Activated CD8-positive, alpha-beta memory T cell treated with anti-CD3 and anti-CD28 coated beads for 4 hours (primary cell): ENCODE measurements around the gene PTH.

Experiments used
- DNase-seq, 2 donors: peaks; one replicate each; pipeline ENCODE4 v3.0.0-alpha.2; 2020; ENCODE audit warnings: low read depth in 2 of 2

Gene PTH

DNA sequence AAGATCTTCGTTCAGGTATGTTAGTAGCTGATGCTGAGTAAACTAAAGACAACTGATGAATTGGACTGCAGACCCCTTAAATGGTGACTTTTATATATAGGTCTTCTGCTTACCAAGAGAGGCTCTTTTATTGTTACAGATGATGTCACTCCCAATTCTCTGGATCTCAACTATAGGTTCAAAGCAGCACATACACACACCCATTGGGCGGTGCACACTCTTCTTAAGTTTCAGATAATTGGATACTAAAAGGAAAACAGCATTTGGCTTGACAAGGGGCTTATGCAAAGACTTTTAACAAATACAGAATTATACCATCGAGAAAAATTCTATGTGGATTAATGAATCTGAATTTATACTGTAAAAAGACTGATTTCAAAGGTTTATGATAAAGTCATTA lies at the start of gene PTH:
Gene PTH (minus strand): TSS at position 69 of the 400 bp plus-strand sequence. CDS start 3,142 bp downstream, outside the sequence.
- no peak for DNase-seq

DNA sequence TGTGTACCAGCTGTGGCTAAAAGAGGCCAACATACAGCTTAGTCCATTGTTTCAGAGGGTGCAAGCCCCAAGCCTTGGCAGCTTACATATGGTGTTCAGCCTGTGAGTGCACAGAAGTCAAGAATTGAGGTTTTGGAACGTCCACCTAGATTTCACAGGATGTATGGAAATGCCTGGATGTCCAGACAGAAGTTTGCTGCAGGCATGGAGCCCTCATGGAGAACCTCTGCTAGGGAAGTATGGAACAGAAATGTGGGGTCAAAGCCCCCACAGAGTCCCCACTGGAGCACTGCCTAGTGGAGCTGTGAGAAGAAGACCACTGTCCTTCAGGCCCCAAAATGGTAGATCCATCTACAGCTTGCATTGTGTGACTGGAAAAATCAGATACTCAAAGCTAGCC lies 42.2 kb upstream of the PTH start:
- DNase-seq: no peak

- no peak for DNase-seq
Observed at GRCh38 chr11:13535819-13536218, 40.0 kb upstream of the PTH start.

- DNase-seq: no peak
Observed at GRCh38 chr11:13534358-13534757, 38.6 kb upstream of the PTH start.

- DNase-seq: no peak
Observed at GRCh38 chr11:13525257-13525656, 29.5 kb upstream of the PTH start.

DNA sequence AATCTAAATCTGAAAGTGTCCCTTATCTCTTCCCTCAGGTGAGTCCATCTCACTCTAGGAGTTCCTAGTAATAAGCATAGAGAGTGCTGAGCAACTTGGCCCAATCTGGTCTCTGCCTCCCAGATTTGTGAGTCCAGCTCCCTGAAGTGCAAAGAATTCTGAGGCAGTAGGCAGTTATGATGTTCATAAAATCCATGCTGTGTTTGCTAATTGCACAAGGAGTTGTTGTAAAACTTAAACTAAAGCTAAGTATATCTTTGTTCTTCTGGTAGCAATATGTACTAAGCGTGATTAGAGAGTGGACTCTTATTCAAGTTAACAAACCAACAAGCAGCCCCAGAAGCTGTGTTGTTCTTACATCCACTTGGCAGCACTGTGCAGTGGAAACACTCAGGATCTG lies 7.6 kb upstream of the PTH start:
- no peak for DNase-seq

DNA sequence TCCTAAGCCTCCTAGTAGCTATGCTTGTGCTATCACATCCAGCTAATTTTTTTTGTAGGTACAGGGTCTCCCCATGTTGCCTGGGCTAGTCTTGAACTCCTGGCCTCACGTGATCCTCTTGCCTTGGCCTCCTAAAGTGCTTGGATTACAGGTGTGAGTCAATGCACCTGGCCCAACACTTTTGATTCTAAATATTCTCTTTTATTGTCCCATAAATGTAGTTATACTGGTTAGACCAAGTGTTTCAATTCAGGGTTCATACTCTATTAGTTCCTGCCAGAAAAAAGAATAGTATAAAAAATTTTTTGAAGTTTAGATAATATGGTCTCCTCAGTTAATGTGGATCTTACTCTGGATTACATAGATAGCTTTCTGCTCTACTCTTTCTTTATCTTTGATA lies 6.7 kb upstream of the PTH start:
- DNase-seq: no peak

GRCh38 chr11:13494051-13494450 lies 1.7 kb downstream of the PTH start:
- DNase-seq: no peak

DNA sequence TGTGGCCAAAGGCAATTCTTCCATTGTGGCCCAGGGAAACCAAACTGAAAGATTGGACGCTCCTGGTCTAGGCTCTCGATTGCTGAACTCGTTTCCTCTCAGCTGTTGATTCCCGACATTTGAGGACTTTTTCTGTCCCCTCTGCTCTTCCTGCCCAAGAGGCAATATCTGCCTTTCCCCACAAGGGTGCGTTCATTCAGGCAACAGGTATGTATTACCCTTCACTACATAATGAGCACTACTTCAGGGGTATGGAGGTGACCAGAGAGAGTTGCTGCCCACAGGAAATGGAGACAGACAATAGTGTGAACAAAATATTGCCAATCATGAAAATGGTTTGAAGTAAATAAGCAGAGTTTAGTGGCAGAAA lies 8.2 kb downstream of the PTH start:
- no peak for DNase-seq

GRCh38 chr11:13486926-13487660 lies 8.7 kb downstream of the PTH start:
- peak; percentile 37 to 42 for DNase-seq

DNA sequence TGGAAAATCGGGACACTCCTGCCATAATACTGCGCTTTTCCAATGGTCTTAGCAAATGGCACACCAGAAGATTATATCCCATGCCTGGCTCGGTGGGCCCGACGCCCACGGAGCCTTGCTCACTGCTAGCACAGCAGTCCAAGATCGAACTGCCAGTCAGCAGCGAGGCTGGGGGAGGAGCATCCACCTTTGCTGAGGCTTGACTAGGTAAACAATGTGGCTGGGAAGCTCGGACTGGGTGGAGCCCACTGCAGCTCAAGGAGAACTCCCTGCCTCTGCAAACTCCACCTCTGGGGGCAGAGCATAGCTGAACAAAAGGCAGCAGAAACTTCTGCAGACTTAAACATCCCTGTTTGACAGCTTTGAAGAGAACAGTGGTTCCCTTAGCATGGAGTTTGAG lies 15.6 kb downstream of the PTH start:
- no peak for DNase-seq

DNA sequence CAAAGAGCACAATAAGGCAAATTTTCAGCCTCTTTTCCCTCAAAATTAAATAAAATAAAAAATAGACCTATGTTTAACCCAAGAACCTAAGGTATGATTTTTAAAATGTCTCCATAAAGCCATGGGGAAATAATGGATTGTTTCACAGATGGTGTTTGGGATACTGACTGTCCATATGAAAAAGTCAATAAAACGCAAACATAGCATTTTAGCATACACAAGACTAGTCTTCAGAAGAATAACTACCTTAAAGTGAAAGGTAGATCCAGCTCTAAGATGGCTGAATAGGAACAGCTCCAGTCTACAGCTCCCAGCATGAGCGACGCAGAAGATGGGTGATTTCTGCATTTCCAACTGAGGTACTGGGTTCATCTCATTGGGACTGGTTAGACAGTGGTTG lies 16.1 kb downstream of the PTH start:
- no peak for DNase-seq

DNA sequence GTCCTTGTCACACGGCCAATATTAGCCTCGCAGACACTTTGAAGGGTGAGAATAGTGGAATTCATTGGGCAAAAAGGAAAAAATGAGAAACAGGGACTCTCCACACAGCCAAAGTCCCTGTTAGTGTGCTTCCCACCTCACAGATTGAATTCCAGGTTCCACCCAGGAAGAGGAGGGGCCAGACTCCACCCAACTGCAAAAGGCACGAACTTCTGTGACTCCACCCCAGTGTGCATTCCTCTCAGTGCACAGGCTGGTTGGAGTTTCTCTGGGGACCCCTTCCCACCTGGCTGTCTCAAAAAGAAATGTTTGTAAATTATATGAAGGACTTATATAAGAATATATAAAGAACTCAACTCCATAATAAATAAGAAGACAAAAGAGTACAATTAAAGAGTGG lies 20.7 kb downstream of the PTH start:
- no peak for DNase-seq

GRCh38 chr11:13473013-13473722 lies 22.6 kb downstream of the PTH start:
- DNase-seq: no peak

DNA sequence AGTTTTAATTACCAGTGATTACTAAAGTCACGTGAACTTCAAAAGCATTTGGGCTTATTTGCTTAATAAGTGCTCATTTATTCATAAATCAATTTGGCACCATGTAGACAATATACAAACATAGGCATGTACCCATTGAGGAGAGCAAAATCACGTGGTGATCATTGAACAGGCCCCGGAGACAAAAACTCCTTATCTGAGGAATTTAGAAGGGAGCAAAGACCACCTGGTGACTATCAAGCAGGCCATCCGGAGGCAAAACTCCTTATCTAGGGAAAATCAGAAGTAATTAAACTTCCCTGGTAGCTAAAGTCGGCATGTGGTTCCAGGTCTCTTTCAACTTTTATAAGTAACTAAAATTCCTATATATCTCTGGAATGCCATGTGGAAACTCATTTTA lies 27.0 kb downstream of the PTH start:
- no peak for DNase-seq

- no peak for DNase-seq
Observed at GRCh38 chr11:13465909-13466371, 29.9 kb downstream of the PTH start.

- no peak for DNase-seq
Observed at GRCh38 chr11:13463779-13464290, 32.0 kb downstream of the PTH start.

- peak; percentile 83 to 86 for DNase-seq
Observed at GRCh38 chr11:13462901-13463778, 32.7 kb downstream of the PTH start, which contains the start of gene BTBD10. Gene BTBD10 (minus strand): TSS chr11:13463222. CDS start chr11:13445124, 18,098 bp downstream.

DNA sequence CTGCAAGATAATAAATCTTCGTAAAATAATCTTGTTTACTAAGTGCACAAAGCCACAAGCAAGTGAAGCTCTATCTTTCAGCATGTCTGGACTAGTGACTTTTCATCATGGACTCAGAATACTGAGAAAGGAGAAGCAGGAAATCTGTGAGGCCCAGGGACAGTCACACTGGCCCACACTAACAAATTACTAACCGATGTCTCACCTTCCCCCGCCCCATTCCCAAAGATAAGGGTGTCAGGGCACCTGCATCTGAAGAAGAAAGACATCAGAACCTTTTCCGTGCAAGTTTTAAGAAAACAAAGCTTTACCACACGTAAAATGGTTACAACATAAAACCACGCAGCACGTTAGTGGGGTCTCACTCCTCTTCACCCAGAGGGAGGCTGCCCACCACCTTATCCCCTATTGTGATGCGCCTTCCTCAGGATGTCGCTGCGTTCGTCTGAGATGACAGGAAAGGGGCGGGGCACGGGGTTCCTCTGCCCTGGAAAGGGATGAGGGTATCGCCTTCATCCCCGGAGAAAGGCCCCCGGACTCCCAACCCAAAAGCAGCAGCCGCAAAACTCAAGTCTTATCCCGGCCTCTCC lies 33.4 kb downstream of the PTH start:
- DNase-seq: peak; percentile 28 to 30

DNA sequence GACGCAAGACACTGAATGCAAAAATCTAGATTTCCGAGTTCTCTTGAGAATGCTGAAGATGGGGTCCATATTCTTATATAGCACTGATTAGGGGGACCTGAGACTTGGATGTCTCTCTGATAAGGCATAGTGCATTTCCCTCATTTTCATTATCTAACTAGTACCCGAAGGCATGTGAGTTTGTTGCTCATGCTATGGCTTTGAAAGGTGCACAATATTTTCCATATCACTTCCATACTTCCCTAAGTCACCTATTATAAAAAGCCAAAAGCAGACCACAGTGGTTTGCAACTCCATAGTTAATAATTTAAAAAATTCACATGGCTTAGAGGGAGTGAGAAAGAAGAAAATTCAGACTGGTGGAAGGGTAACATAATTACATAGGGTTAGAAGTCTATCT lies 34.5 kb downstream of the PTH start:
- no peak for DNase-seq

DNA sequence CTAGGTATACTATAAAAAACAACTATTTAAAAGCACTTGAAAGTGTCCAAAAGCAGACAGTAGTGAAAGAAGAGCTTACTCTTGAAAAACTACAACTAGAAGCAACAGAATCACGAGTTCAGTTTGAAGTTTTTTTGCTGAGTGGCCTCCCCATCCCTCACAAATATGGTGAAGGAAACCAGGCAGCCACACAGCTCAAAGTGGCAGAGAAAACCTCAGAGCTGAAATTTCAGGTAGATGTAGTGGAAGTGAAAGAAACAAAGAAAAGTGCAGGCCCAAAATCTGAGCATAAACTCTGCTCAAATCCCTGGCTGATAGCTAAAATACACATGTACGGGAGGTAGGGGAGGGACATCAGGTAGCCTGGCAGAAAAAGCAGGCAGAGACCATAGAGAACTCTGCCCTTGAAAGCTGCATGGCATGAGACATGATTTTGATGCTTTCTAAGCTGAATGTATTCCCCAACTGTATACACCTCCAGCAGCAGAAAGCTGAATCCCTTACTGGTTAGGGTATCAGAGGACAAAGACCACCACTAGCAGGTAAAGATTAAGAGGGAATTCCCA lies 44.9 kb downstream of the PTH start:
- DNase-seq: no peak
